Activated T-helper 1 cell treated with anti-CD3 and anti-CD28 coated beads, Interleukin-12 subunit alpha, Interleukin-12 subunit beta, Interleukin-2, Interleukin-4 antibody, amounts not matched to agents 30 ng/mL and 10 ng/mL and 1 ng/mL, durations not matched to agents 14 hours and 24 hours and 36 hours (primary cell): ENCODE data around the gene TPCN2. TPM values are rescaled to one million over a fixed set of nuclear protein-coding genes. Genes with fewer than 3 reads are reported as not detected.

Source experiments
- DNase-seq: peaks from one replicate; pipeline ENCODE4 v3.0.0; 2021; ENCODE audit warnings: low spot score
- H3K27ac Mint-ChIP-seq: one replicate; pipeline ENCODE4 v1.8.0; 2021; ENCODE audit warnings: mild to moderate bottlenecking, mixed read lengths
- H3K27me3 Mint-ChIP-seq: one replicate; pipeline ENCODE4 v1.8.0; 2022; ENCODE audit warnings: mild to moderate bottlenecking, moderate library complexity, mixed read lengths; ENCODE audit not compliant: insufficient read depth
- H3K36me3 Mint-ChIP-seq: one replicate; pipeline ENCODE4 v1.8.0; 2021; ENCODE audit warnings: low read depth, mixed read lengths
- H3K4me1 Mint-ChIP-seq: one replicate; pipeline ENCODE4 v1.8.0; 2021; ENCODE audit warnings: low read depth, mixed read lengths
- H3K4me3 Mint-ChIP-seq: one replicate; pipeline ENCODE4 v1.8.0; 2021; ENCODE audit warnings: mild to moderate bottlenecking, moderate library complexity, mixed read lengths
- H3K9me3 Mint-ChIP-seq: one replicate; pipeline ENCODE4 v1.8.0; 2021; ENCODE audit warnings: mixed read lengths
- intact Hi-C: fragments of 100-400 bp; cut with micrococcal nuclease; formaldehyde crosslinking; loops from one replicate; pipeline ENCODE4 v1.15.1; 2024
- total RNA-seq: library from RNA; stranded (reverse); gene quantifications from 2 replicates; pipeline ENCODE4 v1.2.3, GENCODE V29; 2022

Gene TPCN2
- total RNA-seq, 1 donor from 2014 or later, result 19.2 TPM

DNA sequence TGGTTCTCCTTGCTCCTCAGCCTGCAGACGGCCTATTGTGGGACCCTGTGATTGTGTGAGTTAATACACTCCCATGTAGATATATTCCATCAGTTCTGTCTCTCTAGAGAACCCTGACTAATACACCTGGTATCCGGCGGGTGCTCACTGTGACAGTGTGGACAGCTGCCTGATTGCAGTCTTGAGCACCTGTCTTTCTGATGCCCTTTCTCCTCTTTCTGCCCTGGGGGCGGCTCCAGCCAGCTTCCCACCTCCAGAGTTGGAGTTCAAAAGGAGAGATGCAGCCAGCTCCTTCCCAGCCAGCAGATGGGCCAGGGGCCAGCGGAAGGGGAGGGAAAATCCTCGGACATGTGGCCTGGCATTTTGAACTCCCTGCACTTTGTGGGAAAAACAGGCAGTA is 122.0 kb downstream of the TPCN2 start:
- intact Hi-C loops, result no loop called here
- no peak for DNase-seq
- Mint-ChIP-seq H3K27ac (no peak overlapping the region), H3K9me3 (peaks cover 4% of the 10 kb centered on the region), H3K27me3 (peaks cover 2% of the 10 kb centered on the region), H3K36me3 (no peaks in the 10 kb centered on the region), H3K4me1 (peaks cover 20% of the 10 kb centered on the region), H3K4me3 (no peak overlapping the region)

DNA sequence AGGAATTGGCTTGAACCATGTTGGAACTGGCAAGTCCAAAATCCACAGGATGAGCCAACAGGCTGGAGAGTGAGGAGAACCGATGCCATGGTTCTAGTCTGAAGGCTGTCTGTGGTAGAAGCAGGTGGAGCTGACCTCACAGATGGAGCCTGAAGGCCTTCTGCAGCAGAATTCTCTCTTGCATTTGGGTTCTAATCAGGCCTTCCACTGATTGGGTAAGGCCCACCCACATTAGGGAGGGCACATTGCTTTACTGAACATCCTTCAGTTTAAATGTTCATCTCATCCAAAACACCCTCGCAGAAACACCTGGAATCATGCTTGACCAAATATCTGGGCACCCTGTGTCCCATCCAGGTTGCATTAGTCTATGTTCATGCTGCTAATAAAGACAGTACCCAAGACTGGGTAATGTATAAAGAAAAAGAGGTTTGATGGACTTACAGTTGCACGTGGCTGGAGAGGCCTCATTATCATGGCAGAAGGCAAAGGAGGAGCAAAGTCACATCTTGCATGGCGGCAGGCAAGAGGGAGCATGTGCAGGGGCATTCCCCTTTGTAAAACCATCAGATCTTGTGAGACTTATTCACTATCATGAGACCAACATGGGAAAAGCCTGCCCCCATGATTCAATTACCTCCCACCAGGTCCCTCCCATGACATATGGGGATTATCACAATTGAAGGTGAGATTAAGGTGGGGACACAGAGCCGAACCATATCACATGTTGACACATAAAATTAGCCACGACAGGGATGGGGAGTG is 122.9 kb downstream of the TPCN2 start:
- DNase-seq, result no peak
- no peak overlapping the region for H3K4me3 Mint-ChIP-seq

GRCh38 chr11:69172674-69173073 is 123.9 kb downstream of the TPCN2 start:
- no peak for DNase-seq
- Mint-ChIP-seq H3K36me3 (no peaks in the 10 kb centered on the region), H3K27ac (no peak overlapping the region), H3K4me1 (peaks cover 2% of the 10 kb centered on the region), H3K9me3 (peaks cover 7% of the 10 kb centered on the region), H3K27me3 (no peaks in the 10 kb centered on the region), H3K4me3 (no peak overlapping the region)
- intact Hi-C loops, result no loop called here

More for the DNA sequence above, 122.9 kb downstream of the TPCN2 start:
- Mint-ChIP-seq H3K4me1 (peaks cover 12% of the 10 kb centered on the region), H3K27ac (no peak overlapping the region), H3K36me3 (no peaks in the 10 kb centered on the region), H3K27me3 (peaks cover 2% of the 10 kb centered on the region), H3K9me3 (peaks cover 4% of the 10 kb centered on the region)
- intact Hi-C loops, result no loop called here

- Mint-ChIP-seq H3K36me3 (no peaks in the 10 kb centered on the region), H3K27ac (no peak overlapping the region), H3K27me3 (no peaks in the 10 kb centered on the region), H3K9me3 (peaks cover 8% of the 10 kb centered on the region), H3K4me3 (no peak overlapping the region), H3K4me1 (no peaks in the 10 kb centered on the region)
- intact Hi-C loops, result no loop called here
- no peak for DNase-seq
Measured at GRCh38 chr11:69173331-69173730, 124.6 kb downstream of the TPCN2 start.

DNA sequence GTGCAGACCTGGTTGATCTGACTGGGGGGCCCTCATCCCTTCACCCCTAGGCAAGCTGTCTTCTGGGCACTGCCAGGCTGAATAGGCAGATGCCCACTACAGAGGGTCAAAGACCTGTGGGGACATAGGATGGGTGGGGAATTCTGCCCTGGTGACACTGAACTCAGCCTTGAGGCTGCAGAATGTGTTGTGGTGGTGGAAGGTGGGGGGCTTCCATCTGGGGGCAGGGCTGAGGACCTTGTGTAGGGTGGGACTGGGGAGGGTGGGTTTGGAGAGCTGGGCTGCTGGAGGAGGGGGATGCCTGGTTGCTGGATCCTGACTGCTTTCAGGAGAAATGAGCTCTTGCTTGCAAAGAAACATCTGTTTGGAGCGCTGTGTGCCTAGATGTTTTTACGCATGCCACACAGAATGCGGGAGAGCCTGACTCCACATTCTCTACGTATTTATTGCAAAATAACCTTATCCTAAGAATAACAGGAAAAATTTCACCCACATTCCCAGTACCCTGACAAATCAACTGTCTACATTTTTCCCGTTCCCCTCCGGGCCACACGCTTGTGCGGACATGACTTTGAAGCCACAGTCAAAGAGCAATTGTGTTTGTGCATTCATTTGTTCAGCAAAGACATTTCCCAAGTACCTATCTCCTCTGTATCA is 125.3 kb downstream of the TPCN2 start:
- Mint-ChIP-seq H3K4me1 (no peaks in the 10 kb centered on the region), H3K27me3 (peaks cover 2% of the 10 kb centered on the region), H3K4me3 (no peak overlapping the region), H3K9me3 (peaks cover 8% of the 10 kb centered on the region), H3K27ac (no peak overlapping the region), H3K36me3 (no peaks in the 10 kb centered on the region)
- no peak for DNase-seq
- intact Hi-C loops, result no loop called here

- no peak for DNase-seq
- Mint-ChIP-seq H3K36me3 (no peaks in the 10 kb centered on the region), H3K27ac (no peak overlapping the region), H3K9me3 (peaks cover 4% of the 10 kb centered on the region), H3K4me1 (no peaks in the 10 kb centered on the region), H3K27me3 (peaks cover 2% of the 10 kb centered on the region), H3K4me3 (no peak overlapping the region)
- intact Hi-C loops, result no loop called here
Measured at GRCh38 chr11:69174841-69175240, 126.1 kb downstream of the TPCN2 start.

DNA sequence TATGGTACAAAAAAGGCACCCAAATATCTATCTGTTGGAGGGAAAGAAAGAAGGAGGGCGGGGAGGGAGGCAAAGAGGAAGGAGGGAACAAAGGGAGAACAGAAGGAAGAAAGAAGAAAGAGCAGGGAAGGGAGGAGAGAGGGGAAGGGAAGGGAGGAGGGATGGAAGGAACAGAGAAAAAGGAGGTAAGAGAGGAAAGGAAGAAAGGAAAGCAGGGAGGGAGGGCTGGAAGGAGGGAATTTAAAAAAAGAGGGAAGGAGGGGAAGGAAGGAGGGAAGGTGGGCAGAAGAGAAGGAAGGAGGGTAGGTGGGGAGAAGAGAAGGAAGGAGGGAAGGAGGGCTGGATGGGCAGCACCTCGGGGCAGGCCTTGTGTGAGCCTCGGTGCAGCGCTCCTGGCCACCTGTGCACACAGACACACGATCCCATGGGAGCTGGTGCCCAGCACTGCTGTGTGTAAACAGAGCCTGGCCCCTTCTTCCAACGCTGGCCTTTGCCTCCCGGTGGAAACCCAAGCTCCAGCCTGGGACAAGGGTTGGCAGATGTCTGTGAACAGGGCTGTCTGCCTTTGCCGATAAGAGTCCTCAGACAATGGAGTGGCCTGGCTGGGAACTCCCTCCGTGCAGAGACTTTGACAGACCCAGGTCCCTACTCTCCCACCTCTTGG is 130.2 kb downstream of the TPCN2 start:
- no peak overlapping the region for H3K4me3 Mint-ChIP-seq
- no peak for DNase-seq
- peaks cover 6% of the 10 kb centered on the region for H3K4me1 Mint-ChIP-seq
- intact Hi-C loops, result no loop called here
- H3K27me3 Mint-ChIP-seq, result peaks cover 2% of the 10 kb centered on the region
- no peak overlapping the region for H3K27ac Mint-ChIP-seq
- no peaks in the 10 kb centered on the region for H3K36me3 Mint-ChIP-seq
- peaks cover 4% of the 10 kb centered on the region for H3K9me3 Mint-ChIP-seq

DNA sequence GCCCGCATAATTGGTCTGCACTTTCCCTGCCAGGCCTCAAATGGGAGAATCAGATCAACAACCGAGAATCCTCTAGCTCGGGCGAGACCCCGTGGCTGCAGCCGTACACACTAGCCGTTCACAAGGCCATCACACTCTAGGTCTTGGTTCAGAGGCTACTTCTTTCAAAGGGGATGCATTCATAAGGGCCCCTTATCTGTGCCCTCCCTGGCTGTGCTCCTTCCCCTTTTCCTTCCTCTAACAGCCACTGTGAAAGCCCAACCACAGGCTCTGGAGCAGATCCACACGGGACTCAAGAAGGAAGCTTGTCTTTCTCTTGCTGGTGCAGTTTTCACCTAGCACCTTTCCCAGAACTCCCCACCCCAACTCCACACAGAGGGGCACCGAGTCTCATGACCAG is 131.5 kb downstream of the TPCN2 start:
- Mint-ChIP-seq H3K4me3 (no peak overlapping the region), H3K4me1 (peaks cover 6% of the 10 kb centered on the region), H3K9me3 (peaks cover 4% of the 10 kb centered on the region), H3K36me3 (no peaks in the 10 kb centered on the region), H3K27ac (no peak overlapping the region), H3K27me3 (peaks cover 3% of the 10 kb centered on the region)
- intact Hi-C loops, result no loop called here
- DNase-seq, result no peak

DNA sequence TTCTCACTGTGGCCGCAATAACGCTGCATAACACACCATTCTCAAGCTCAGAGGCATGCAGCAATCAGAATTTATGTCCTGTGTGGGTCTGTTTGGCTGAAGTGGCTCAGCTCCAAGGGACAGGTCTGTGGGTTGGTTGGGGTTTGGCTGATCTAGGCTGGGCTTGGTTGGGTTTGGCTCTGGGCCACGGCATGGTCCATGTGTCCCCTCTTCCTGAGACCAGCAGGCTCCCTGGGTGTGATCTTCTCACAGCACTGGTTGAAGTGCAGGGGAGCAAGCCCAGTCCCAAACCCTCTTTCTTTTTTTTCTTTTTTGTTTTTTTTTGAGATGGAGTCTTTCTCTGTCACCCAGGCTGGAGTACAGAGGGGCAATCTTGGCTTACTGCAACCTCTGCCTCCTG is 132.0 kb downstream of the TPCN2 start:
- no peak for DNase-seq
- intact Hi-C loops, result no loop called here
- H3K9me3 Mint-ChIP-seq, result peaks cover 4% of the 10 kb centered on the region
- peaks cover 3% of the 10 kb centered on the region for H3K27me3 Mint-ChIP-seq
- no peak overlapping the region for H3K4me3 Mint-ChIP-seq
- no peak overlapping the region for H3K27ac Mint-ChIP-seq
- peaks cover 6% of the 10 kb centered on the region for H3K4me1 Mint-ChIP-seq
- no peaks in the 10 kb centered on the region for H3K36me3 Mint-ChIP-seq

GRCh38 chr11:69183613-69184012 is 134.9 kb downstream of the TPCN2 start:
- DNase-seq, result no peak
- Mint-ChIP-seq H3K9me3 (peaks cover 4% of the 10 kb centered on the region), H3K27me3 (peaks cover 3% of the 10 kb centered on the region), H3K4me3 (no peak overlapping the region), H3K4me1 (peaks cover 6% of the 10 kb centered on the region), H3K27ac (no peak overlapping the region), H3K36me3 (no peaks in the 10 kb centered on the region)
- intact Hi-C loops, result no loop called here

Other genes starting within 250 kb of the TPCN2 start
- 22.0 and 22.6 TPM in 2 replicates for gene CPT1A, start 207.0 kb upstream of the TPCN2 start, total RNA-seq
- 121 and 122 TPM in 2 replicates for gene MRPL21, start 145.1 kb upstream of the TPCN2 start, total RNA-seq
- gene IGHMBP2, start 145.0 kb upstream of the TPCN2 start, total RNA-seq, result 39.0 and 42.3 TPM in 2 replicates
- gene MRGPRD, start 67.9 kb upstream of the TPCN2 start, total RNA-seq, result not detected in 2 replicates
- gene MRGPRF, start 35.7 kb upstream of the TPCN2 start, total RNA-seq, result not detected in 2 replicates
- 0.26 and 0.37 TPM in 2 replicates for gene SMIM38, start 107.0 kb downstream of the TPCN2 start, total RNA-seq
- 0.93 and 1.9 TPM in 2 replicates for gene MYEOV, start 245.2 kb downstream of the TPCN2 start, total RNA-seq